ENCODE results near the gene PXDN. TPM values are rescaled to one million over a fixed set of nuclear protein-coding genes. Genes with fewer than 3 reads are reported as not detected.

The PXDN gene
- total and polyA plus RNA-seq, 9 of the 15 experiments (the other 6 are each of a cell fraction or from before 2014, with no cell fraction given), result 0.49 TPM; not detected in 8

DNA sequence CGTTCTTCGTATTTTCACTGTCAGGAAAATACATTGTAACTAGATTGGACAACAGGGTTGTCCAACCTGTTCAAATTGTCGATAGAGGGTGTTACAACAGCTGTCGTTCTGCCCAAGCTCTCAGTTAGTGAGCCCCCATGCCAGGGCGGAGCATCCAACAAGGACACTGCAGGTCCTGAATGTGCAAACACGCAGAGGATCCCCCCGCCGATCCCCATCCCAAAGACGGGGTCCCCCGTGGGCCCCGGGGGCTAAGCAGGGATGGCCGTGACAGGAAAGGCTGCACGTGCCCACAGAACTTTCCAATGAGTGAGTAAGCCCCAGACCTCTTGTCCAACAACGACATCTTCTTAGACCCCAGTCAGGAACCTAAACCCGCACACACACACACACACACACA, 140.8 kb downstream of the PXDN start (continued):
- TF ChIP-seq, protein P1, sequence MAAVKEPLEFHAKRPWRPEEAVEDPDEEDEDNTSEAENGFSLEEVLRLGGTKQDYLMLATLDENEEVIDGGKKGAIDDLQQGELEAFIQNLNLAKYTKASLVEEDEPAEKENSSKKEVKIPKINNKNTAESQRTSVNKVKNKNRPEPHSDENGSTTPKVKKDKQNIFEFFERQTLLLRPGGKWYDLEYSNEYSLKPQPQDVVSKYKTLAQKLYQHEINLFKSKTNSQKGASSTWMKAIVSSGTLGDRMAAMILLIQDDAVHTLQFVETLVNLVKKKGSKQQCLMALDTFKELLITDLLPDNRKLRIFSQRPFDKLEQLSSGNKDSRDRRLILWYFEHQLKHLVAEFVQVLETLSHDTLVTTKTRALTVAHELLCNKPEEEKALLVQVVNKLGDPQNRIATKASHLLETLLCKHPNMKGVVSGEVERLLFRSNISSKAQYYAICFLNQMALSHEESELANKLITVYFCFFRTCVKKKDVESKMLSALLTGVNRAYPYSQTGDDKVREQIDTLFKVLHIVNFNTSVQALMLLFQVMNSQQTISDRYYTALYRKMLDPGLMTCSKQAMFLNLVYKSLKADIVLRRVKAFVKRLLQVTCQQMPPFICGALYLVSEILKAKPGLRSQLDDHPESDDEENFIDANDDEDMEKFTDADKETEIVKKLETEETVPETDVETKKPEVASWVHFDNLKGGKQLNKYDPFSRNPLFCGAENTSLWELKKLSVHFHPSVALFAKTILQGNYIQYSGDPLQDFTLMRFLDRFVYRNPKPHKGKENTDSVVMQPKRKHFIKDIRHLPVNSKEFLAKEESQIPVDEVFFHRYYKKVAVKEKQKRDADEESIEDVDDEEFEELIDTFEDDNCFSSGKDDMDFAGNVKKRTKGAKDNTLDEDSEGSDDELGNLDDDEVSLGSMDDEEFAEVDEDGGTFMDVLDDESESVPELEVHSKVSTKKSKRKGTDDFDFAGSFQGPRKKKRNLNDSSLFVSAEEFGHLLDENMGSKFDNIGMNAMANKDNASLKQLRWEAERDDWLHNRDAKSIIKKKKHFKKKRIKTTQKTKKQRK (IDR thresholded peaks at IDR 0.05; ENCODE audit: borderline replicate concordance, low read depth, low read length), result no peak
- TF ChIP-seq IRF9 (tag; IDR thresholded peaks at IDR 0.05) (no peak), FOXJ2 (tag; IDR thresholded peaks at IDR 0.05) (no peak)

GRCh38 chr2:1603059-1603458, 141.3 kb downstream of the PXDN start:
- no peak for FAIRE-seq
- in situ Hi-C loops (cut with MboI), result no loop called here

More at GRCh38 chr2:1603059-1603458, 141.3 kb downstream of the PXDN start:
- no peak for ATAC-seq
- Histone ChIP-seq H3K9me1 (ENCODE audit: control insufficient read depth, insufficient read depth, low read length) (peaks cover 4% of the 10 kb centered on the region), H3K79me2 (ENCODE audit: control insufficient read depth, insufficient read depth, low read length) (no peaks in the 10 kb centered on the region), H3K9me3 (replicated peaks; ENCODE audit: control insufficient read depth, insufficient read depth, low read depth, low read length) (no peaks in the 10 kb centered on the region), H3K9ac (ENCODE audit: insufficient read depth in 1 of 2, low read depth in 2 of 2, low read length in 2 of 2) (no peak overlapping the region), H3K27ac (ENCODE audit: extremely low read depth, low read depth, low read length) (no peak overlapping the region), H2AFZ (ENCODE audit: low read depth, low read length) (no peak overlapping the region), H3K36me3 (ENCODE audit: control insufficient read depth, insufficient read depth, low read length) (no peaks in the 10 kb centered on the region), H3K4me1 (replicated peaks in 1 of 2; ENCODE audit: control insufficient read depth in 2 of 2, insufficient read depth in 2 of 2, low read length in 2 of 2) (peaks cover 0 to 4% of the 10 kb centered on the region in 2 experiments; a peak in 1 of 5 replicates), H3K4me2 (ENCODE audit: insufficient read depth, low read length) (no peak overlapping the region), H3K27me3 (ENCODE audit: control insufficient read depth in 2 of 2, insufficient read depth in 2 of 2, low read length in 2 of 2) (peaks cover 0 to 46% of the 10 kb centered on the region in 2 experiments; a peak in 2 of 5 replicates), H3K4me3 (no peak overlapping the region), H4K20me1 (replicated peaks; ENCODE audit: control insufficient read depth, insufficient read depth, low read length) (no peaks in the 10 kb centered on the region; the same call in 1 of the 2 replicates)
- ChIA-PET POLR2A (no interaction called here), CTCF (ENCODE audit: low intra/inter-chr PET ratio) (no interaction called here)
- no peak for DNase-seq (ENCODE audit: extremely low read depth in 1 of 4, low spot score in 3 of 4)
- BruUV-seq (replicated peaks), result no TSS peak
- WGBS (ENCODE audit: insufficient coverage, low coverage, missing lambda C conversion rate), result 7% methylated on average over 15 of the region's 15 CpGs
- intact Hi-C loops (cut with micrococcal nuclease), result no loop called here
- TF ChIP-seq U2AF1 (optimal IDR thresholded peaks at IDR 0.05; ENCODE audit: low read depth, low read length) (no peak), ZFX (CRISPR knock-in tag; IDR thresholded peaks at IDR 0.05) (no peak), MCM3 (IDR thresholded peaks at IDR 0.05) (no peak), CCAR2 (IDR thresholded peaks at IDR 0.05; ENCODE audit: low read depth, low read length) (no peak), CREM (IDR thresholded peaks at IDR 0.05; ENCODE audit: low read depth) (no peak), MTF1 (CRISPR knock-in tag; IDR thresholded peaks at IDR 0.05; ENCODE audit: borderline replicate concordance) (no peak)
- TF ChIP-seq, protein P2, sequence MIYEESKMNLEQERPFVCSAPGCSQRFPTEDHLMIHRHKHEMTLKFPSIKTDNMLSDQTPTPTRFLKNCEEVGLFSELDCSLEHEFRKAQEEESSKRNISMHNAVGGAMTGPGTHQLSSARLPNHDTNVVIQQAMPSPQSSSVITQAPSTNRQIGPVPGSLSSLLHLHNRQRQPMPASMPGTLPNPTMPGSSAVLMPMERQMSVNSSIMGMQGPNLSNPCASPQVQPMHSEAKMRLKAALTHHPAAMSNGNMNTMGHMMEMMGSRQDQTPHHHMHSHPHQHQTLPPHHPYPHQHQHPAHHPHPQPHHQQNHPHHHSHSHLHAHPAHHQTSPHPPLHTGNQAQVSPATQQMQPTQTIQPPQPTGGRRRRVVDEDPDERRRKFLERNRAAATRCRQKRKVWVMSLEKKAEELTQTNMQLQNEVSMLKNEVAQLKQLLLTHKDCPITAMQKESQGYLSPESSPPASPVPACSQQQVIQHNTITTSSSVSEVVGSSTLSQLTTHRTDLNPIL (CRISPR knock-in tag; IDR thresholded peaks at IDR 0.05), result no peak

All from K562 (cell line).